OCI-LY1 (cell line): ENCODE data around the gene SNAI1.

Experiments used
- H2AFZ ChIP-seq: fragments of 200-600 bp; sonication (generic), shearing (Covaris generic); 2 replicates; pipeline ENCODE4 v1.6.0; 2014; ENCODE audit warnings: antibody characterized with exemption, mild to moderate bottlenecking, low read length
- H3F3A ChIP-seq: fragments of 200-600 bp; sonication (generic), shearing (Covaris generic); 2 replicates; pipeline ENCODE4 v1.6.0; 2014; ENCODE audit warnings: mild to moderate bottlenecking, antibody characterized with exemption, low read length, moderate library complexity; ENCODE audit not compliant: insufficient read depth
- H3K27ac ChIP-seq: fragments of 200-600 bp; sonication (generic); 2 replicates; pipeline ENCODE4 v1.5.1; 2014; ENCODE audit warnings: low read length, mixed run types, mild to moderate bottlenecking, low read depth; ENCODE audit not compliant: poor library complexity, severe bottlenecking
- H3K27me3 ChIP-seq: fragments of 200-600 bp; sonication (generic); 2 replicates; pipeline ENCODE4 v1.6.0; 2014; ENCODE audit warnings: antibody characterized with exemption, mild to moderate bottlenecking, low read length, moderate library complexity; ENCODE audit not compliant: insufficient read depth
- H3K36me3 ChIP-seq: fragments of 200-600 bp; sonication (generic); 2 replicates; pipeline ENCODE4 v1.6.1; 2014; ENCODE audit warnings: mild to moderate bottlenecking, antibody characterized with exemption, low read length, moderate library complexity, mixed read lengths; ENCODE audit not compliant: insufficient read depth
- H3K4me1 ChIP-seq: fragments of 200-600 bp; sonication (generic); 2 replicates; pipeline ENCODE4 v1.5.1; 2014; ENCODE audit warnings: mild to moderate bottlenecking, low read length, moderate library complexity; ENCODE audit not compliant: insufficient read depth, severe bottlenecking
- H3K4me2 ChIP-seq: fragments of 200-600 bp; sonication (generic), shearing (Covaris generic); 2 replicates; pipeline ENCODE4 v1.6.1; 2014; ENCODE audit warnings: low read length
- H3K4me3 ChIP-seq: fragments of 200-600 bp; sonication (generic); 2 replicates; pipeline ENCODE4 v1.5.1; 2014; ENCODE audit warnings: low read length, low read depth, mild to moderate bottlenecking, mixed read lengths; ENCODE audit not compliant: poor library complexity, severe bottlenecking
- H3K79me2 ChIP-seq: fragments of 200-600 bp; shearing (Covaris generic); 2 replicates; pipeline ENCODE4 v1.6.1; 2016; ENCODE audit warnings: mixed run types, low read length, mixed read lengths; ENCODE audit not compliant: insufficient read depth
- H3K9ac ChIP-seq: fragments of 200-600 bp; sonication (generic), shearing (Covaris generic); 2 replicates; pipeline ENCODE4 v1.6.1; 2014; ENCODE audit warnings: mild to moderate bottlenecking, low read length, mixed read lengths
- H3K9me2 ChIP-seq: fragments of 200-600 bp; sonication (generic), shearing (Covaris generic); 2 replicates; pipeline ENCODE4 v1.6.1; 2014; ENCODE audit warnings: low read depth, mild to moderate bottlenecking, low read length, mixed read lengths
- H3K9me3 ChIP-seq: fragments of 200-600 bp; shearing (Covaris generic); 2 replicates; pipeline ENCODE4 v1.6.1; 2014; ENCODE audit warnings: low read length, mixed read lengths
- H4K20me1 ChIP-seq: fragments of 200-600 bp; sonication (generic), shearing (Covaris generic); 2 replicates; pipeline ENCODE4 v1.6.0; 2016; ENCODE audit warnings: mild to moderate bottlenecking, low read length; ENCODE audit not compliant: insufficient read depth
- CTCF ChIP-seq: fragments of 200-600 bp; sonication (generic), shearing (Covaris generic); IDR thresholded peaks from 2 replicates; pipeline ENCODE4 v1.5.1; 2017; ENCODE audit warnings: mild to moderate bottlenecking, antibody characterized with exemption, low read length, moderate library complexity, mixed read lengths
- EZH2 ChIP-seq: fragments of 200-600 bp; sonication (generic), shearing (Covaris generic); IDR thresholded peaks from 2 replicates; pipeline ENCODE4 v1.8.0; 2017; ENCODE audit warnings: borderline replicate concordance, mixed run types, mild to moderate bottlenecking, antibody characterized with exemption, low read length, moderate library complexity, mixed read lengths

Gene SNAI1

GRCh38 chr20:49982072-49982345 is 771 bp upstream of the SNAI1 start:
- Histone ChIP-seq H3K4me1 (peaks cover 41% of the 10 kb centered on the region), H3K4me3 (peak overlapping the region; percentile 56), H3F3A (no peaks in the 10 kb centered on the region), H3K27me3 (no peaks in the 10 kb centered on the region; the same call in 1 of the 2 replicates), H3K4me2 (peak overlapping the region; percentile 88), H3K9me3 (no peaks in the 10 kb centered on the region), H3K27ac (peak overlapping the region; percentile 23), H3K36me3 (no peaks in the 10 kb centered on the region), H3K9me2 (no peaks in the 10 kb centered on the region), H2AFZ (0 out of 2 replicates have a peak overlapping the region, but pooled peaks have one; percentile 30), H3K9ac (peak overlapping the region; percentile 61), H4K20me1 (no peaks in the 10 kb centered on the region), H3K79me2 (no peaks in the 10 kb centered on the region)
- TF ChIP-seq EZH2: no peak
- TF ChIP-seq CTCF: no peak

- Histone ChIP-seq H4K20me1 (no peaks in the 10 kb centered on the region), H3K79me2 (no peaks in the 10 kb centered on the region), H2AFZ (no peak overlapping the region), H3K9me3 (no peaks in the 10 kb centered on the region), H3K27ac (no peak overlapping the region), H3K4me3 (peak overlapping the region; percentile 57), H3K9ac (peak overlapping the region; percentile 58), H3K9me2 (no peaks in the 10 kb centered on the region), H3K4me1 (peaks cover 41% of the 10 kb centered on the region), H3F3A (no peaks in the 10 kb centered on the region), H3K4me2 (peak overlapping the region; percentile 78), H3K36me3 (no peaks in the 10 kb centered on the region), H3K27me3 (no peaks in the 10 kb centered on the region; the same call in 1 of the 2 replicates)
- TF ChIP-seq CTCF: no peak
These were observed 505 bp downstream of the SNAI1 start for GRCh38 chr20:49983123-49983847.

GRCh38 chr20:49983848-49984408 is 1.1 kb downstream of the SNAI1 start:
- Histone ChIP-seq H3F3A (no peaks in the 10 kb centered on the region), H3K36me3 (no peaks in the 10 kb centered on the region), H3K9me2 (no peaks in the 10 kb centered on the region), H3K27ac (no peak overlapping the region), H3K4me3 (no peak overlapping the region), H3K4me1 (peaks cover 38% of the 10 kb centered on the region), H3K79me2 (no peaks in the 10 kb centered on the region), H3K4me2 (no peak overlapping the region), H4K20me1 (no peaks in the 10 kb centered on the region), H3K9ac (no peak overlapping the region), H2AFZ (no peak overlapping the region), H3K27me3 (no peaks in the 10 kb centered on the region; the same call in 1 of the 2 replicates), H3K9me3 (no peaks in the 10 kb centered on the region)
- TF ChIP-seq EZH2 (no peak), CTCF (no peak)
